ENCODE data around the gene PLEKHG4.

PLEKHG4 gene

DNA sequence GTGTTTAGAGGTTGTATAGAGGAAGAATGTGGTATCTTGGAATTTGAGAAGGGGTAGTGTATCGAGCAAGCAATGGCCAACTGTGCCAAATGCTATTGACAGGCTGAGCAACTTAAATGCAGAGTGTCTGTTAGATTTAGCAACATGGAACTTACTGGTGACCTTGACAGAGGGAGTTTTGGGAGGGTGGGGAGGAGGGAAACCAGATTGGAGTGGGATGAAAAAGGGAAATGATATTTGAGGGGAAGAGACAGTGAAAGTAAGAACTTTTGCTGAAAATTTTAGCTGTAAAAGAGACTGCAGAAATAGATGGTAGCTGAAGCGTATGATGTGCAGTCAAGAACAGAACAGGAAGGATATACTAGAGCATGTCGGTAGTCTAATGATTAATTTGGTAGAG, 48.4 kb downstream of the PLEKHG4 start:
- peaks cover 0 to 1% of the 10 kb centered on the region in 2 donors for H3K4me1 ChIP-seq (ENCODE audit: control insufficient read depth in 2 of 2, insufficient read depth in 1 of 2, low read depth in 1 of 2, low read length in 2 of 2)
- no peak overlapping the region for H2AFZ ChIP-seq (ENCODE audit: low read length)
- no peaks in the 10 kb centered on the region for H3K79me1 ChIP-seq (ENCODE audit: low read depth, low read length)
- no peak overlapping the region for H3K4me3 ChIP-seq (ENCODE audit: low read length in 2 of 2)
- no peak overlapping the region for H2BK15ac ChIP-seq (ENCODE audit: low read length)
- no peak overlapping the region for H3K4me2 ChIP-seq (ENCODE audit: insufficient read depth, low read length, poor library complexity, severe bottlenecking)
- H2BK5ac ChIP-seq (ENCODE audit: low read length) = no peak overlapping the region
- H4K8ac ChIP-seq (ENCODE audit: low read depth, low read length) = no peak overlapping the region
- no peaks in the 10 kb centered on the region for H3K9me3 ChIP-seq (replicated peaks in 1 of 2; ENCODE audit: control insufficient read depth in 2 of 2, insufficient read depth in 1 of 2, low read depth in 1 of 2, low read length in 2 of 2)
- H3K4ac ChIP-seq (ENCODE audit: low read length) = no peak overlapping the region
- H2BK12ac ChIP-seq (ENCODE audit: low read length) = no peak overlapping the region
- H3K27ac ChIP-seq (replicated peaks; ENCODE audit: low read length) = no peak overlapping the region
- H2BK120ac ChIP-seq (ENCODE audit: low read depth, low read length) = no peak overlapping the region
- no CpG with 5 or more reads among the region's 3 CpGs for WGBS, 2 donors (ENCODE audit: extremely low coverage in 2 of 2, insufficient read length in 2 of 2, insufficient replicate concordance in 1 of 2)
- no peak overlapping the region for H3K14ac ChIP-seq (ENCODE audit: low read length)
- no peak overlapping the region for H2AK5ac ChIP-seq (ENCODE audit: low read depth, low read length)
- DNase-seq (ENCODE audit: low spot score) = no peak
- no peak overlapping the region for H3K9ac ChIP-seq (ENCODE audit: low read depth, low read length, poor library complexity)
- no peak overlapping the region for H4K91ac ChIP-seq (ENCODE audit: low read depth, low read length, poor library complexity)
- no peaks in the 10 kb centered on the region for H3K36me3 ChIP-seq (replicated peaks in 1 of 2; ENCODE audit: control insufficient read depth in 2 of 2, insufficient read depth in 2 of 2, low read length in 2 of 2)
- H3K23ac ChIP-seq (ENCODE audit: low read depth, low read length, poor library complexity) = no peak overlapping the region
- H3K18ac ChIP-seq (ENCODE audit: low read length) = no peak overlapping the region
- peaks cover 0 to 9% (median 8%) of the 10 kb centered on the region in 3 experiments for H3K27me3 ChIP-seq (ENCODE audit: control insufficient read depth in 3 of 3, insufficient read depth in 3 of 3, low read depth in 1 of 3, low read length in 3 of 3)

- no peaks in the 10 kb centered on the region for H3K79me1 ChIP-seq (ENCODE audit: low read depth, low read length)
- H3K23ac ChIP-seq (ENCODE audit: low read depth, low read length, poor library complexity) = no peak overlapping the region
- no peak overlapping the region for H3K27ac ChIP-seq (replicated peaks; ENCODE audit: low read length)
- no peak overlapping the region for H2BK15ac ChIP-seq (ENCODE audit: low read length)
- no CpG with 5 or more reads among the region's 5 CpGs for WGBS, 2 donors (ENCODE audit: extremely low coverage in 2 of 2, insufficient read length in 2 of 2, insufficient replicate concordance in 1 of 2)
- H3K9ac ChIP-seq (ENCODE audit: low read depth, low read length, poor library complexity) = no peak overlapping the region
- H2BK12ac ChIP-seq (ENCODE audit: low read length) = no peak overlapping the region
- no peak overlapping the region for H4K91ac ChIP-seq (ENCODE audit: low read depth, low read length, poor library complexity)
- H3K9me3 ChIP-seq (replicated peaks in 1 of 2; ENCODE audit: control insufficient read depth in 2 of 2, insufficient read depth in 1 of 2, low read depth in 1 of 2, low read length in 2 of 2) = no peaks in the 10 kb centered on the region
- no peak overlapping the region for H2BK120ac ChIP-seq (ENCODE audit: low read depth, low read length)
- H2AK5ac ChIP-seq (ENCODE audit: low read depth, low read length) = no peak overlapping the region
- no peak overlapping the region for H3K18ac ChIP-seq (ENCODE audit: low read length)
- no peak overlapping the region for H2AFZ ChIP-seq (ENCODE audit: low read length)
- no peak overlapping the region for H3K4me2 ChIP-seq (ENCODE audit: insufficient read depth, low read length, poor library complexity, severe bottlenecking)
- no peak overlapping the region for H4K8ac ChIP-seq (ENCODE audit: low read depth, low read length)
- H3K36me3 ChIP-seq (replicated peaks in 1 of 2; ENCODE audit: control insufficient read depth in 2 of 2, insufficient read depth in 2 of 2, low read length in 2 of 2) = no peaks in the 10 kb centered on the region
- no peak overlapping the region for H3K4ac ChIP-seq (ENCODE audit: low read length)
- H3K27me3 ChIP-seq (ENCODE audit: control insufficient read depth in 3 of 3, insufficient read depth in 3 of 3, low read depth in 1 of 3, low read length in 3 of 3) = peaks cover 0 to 9% (median 5%) of the 10 kb centered on the region in 3 experiments
- peaks cover 0 to 1% of the 10 kb centered on the region in 2 donors for H3K4me1 ChIP-seq (ENCODE audit: control insufficient read depth in 2 of 2, insufficient read depth in 1 of 2, low read depth in 1 of 2, low read length in 2 of 2)
- no peak overlapping the region for H3K4me3 ChIP-seq (ENCODE audit: low read length in 2 of 2)
- DNase-seq (ENCODE audit: low spot score) = no peak
- no peak overlapping the region for H3K14ac ChIP-seq (ENCODE audit: low read length)
- no peak overlapping the region for H2BK5ac ChIP-seq (ENCODE audit: low read length)
Measured at GRCh38 chr16:67329901-67330300, 50.6 kb downstream of the PLEKHG4 start.

GRCh38 chr16:67333315-67333714, 54.0 kb downstream of the PLEKHG4 start:
- Histone ChIP-seq H2AK5ac (ENCODE audit: low read depth, low read length) (no peak overlapping the region), H3K9ac (ENCODE audit: low read depth, low read length, poor library complexity) (no peak overlapping the region), H4K91ac (ENCODE audit: low read depth, low read length, poor library complexity) (no peak overlapping the region), H3K14ac (ENCODE audit: low read length) (no peak overlapping the region), H3K18ac (ENCODE audit: low read length) (no peak overlapping the region), H2BK12ac (ENCODE audit: low read length) (no peak overlapping the region), H3K27me3 (ENCODE audit: control insufficient read depth in 3 of 3, insufficient read depth in 3 of 3, low read depth in 1 of 3, low read length in 3 of 3) (no peaks in the 10 kb centered on the region), H3K9me3 (replicated peaks in 1 of 2; ENCODE audit: control insufficient read depth in 2 of 2, insufficient read depth in 1 of 2, low read depth in 1 of 2, low read length in 2 of 2) (no peaks in the 10 kb centered on the region), H2AFZ (ENCODE audit: low read length) (no peak overlapping the region), H3K36me3 (replicated peaks in 1 of 2; ENCODE audit: control insufficient read depth in 2 of 2, insufficient read depth in 2 of 2, low read length in 2 of 2) (no peaks in the 10 kb centered on the region), H3K23ac (ENCODE audit: low read depth, low read length, poor library complexity) (no peak overlapping the region), H2BK15ac (ENCODE audit: low read length) (no peak overlapping the region), H3K27ac (replicated peaks; ENCODE audit: low read length) (no peak overlapping the region), H3K4me1 (ENCODE audit: control insufficient read depth in 2 of 2, insufficient read depth in 1 of 2, low read depth in 1 of 2, low read length in 2 of 2) (no peaks in the 10 kb centered on the region), H3K79me1 (ENCODE audit: low read depth, low read length) (no peaks in the 10 kb centered on the region), H2BK120ac (ENCODE audit: low read depth, low read length) (no peak overlapping the region), H3K4me3 (ENCODE audit: low read length in 2 of 2) (no peak overlapping the region), H3K4ac (ENCODE audit: low read length) (no peak overlapping the region), H4K8ac (ENCODE audit: low read depth, low read length) (no peak overlapping the region), H2BK5ac (ENCODE audit: low read length) (no peak overlapping the region), H3K4me2 (ENCODE audit: insufficient read depth, low read length, poor library complexity, severe bottlenecking) (no peak overlapping the region)
- no CpG with 5 or more reads among the region's 2 CpGs for WGBS, 2 donors (ENCODE audit: extremely low coverage in 2 of 2, insufficient read length in 2 of 2, insufficient replicate concordance in 1 of 2)
- no peak for DNase-seq (ENCODE audit: low spot score)

GRCh38 chr16:67336116-67336515, 56.8 kb downstream of the PLEKHG4 start:
- Histone ChIP-seq H2AK5ac (ENCODE audit: low read depth, low read length) (no peak overlapping the region), H3K4me2 (ENCODE audit: insufficient read depth, low read length, poor library complexity, severe bottlenecking) (no peak overlapping the region), H2BK5ac (ENCODE audit: low read length) (no peak overlapping the region), H4K8ac (ENCODE audit: low read depth, low read length) (no peak overlapping the region), H4K91ac (ENCODE audit: low read depth, low read length, poor library complexity) (no peak overlapping the region), H3K79me1 (ENCODE audit: low read depth, low read length) (peaks cover 2% of the 10 kb centered on the region), H3K27me3 (ENCODE audit: control insufficient read depth in 3 of 3, insufficient read depth in 3 of 3, low read depth in 1 of 3, low read length in 3 of 3) (no peaks in the 10 kb centered on the region), H3K14ac (ENCODE audit: low read length) (no peak overlapping the region), H2BK12ac (ENCODE audit: low read length) (no peak overlapping the region), H3K27ac (replicated peaks; ENCODE audit: low read length) (no peak overlapping the region), H3K9me3 (replicated peaks in 1 of 2; ENCODE audit: control insufficient read depth in 2 of 2, insufficient read depth in 1 of 2, low read depth in 1 of 2, low read length in 2 of 2) (no peaks in the 10 kb centered on the region), H3K4me3 (ENCODE audit: low read length in 2 of 2) (no peak overlapping the region), H3K4ac (ENCODE audit: low read length) (no peak overlapping the region), H2BK120ac (ENCODE audit: low read depth, low read length) (no peak overlapping the region), H3K36me3 (replicated peaks in 1 of 2; ENCODE audit: control insufficient read depth in 2 of 2, insufficient read depth in 2 of 2, low read length in 2 of 2) (no peaks in the 10 kb centered on the region), H3K18ac (ENCODE audit: low read length) (no peak overlapping the region), H3K9ac (ENCODE audit: low read depth, low read length, poor library complexity) (no peak overlapping the region), H2BK15ac (ENCODE audit: low read length) (no peak overlapping the region), H2AFZ (ENCODE audit: low read length) (no peak overlapping the region), H3K4me1 (ENCODE audit: control insufficient read depth in 2 of 2, insufficient read depth in 1 of 2, low read depth in 1 of 2, low read length in 2 of 2) (no peaks in the 10 kb centered on the region), H3K23ac (ENCODE audit: low read depth, low read length, poor library complexity) (no peak overlapping the region)
- no CpG with 5 or more reads among the region's 1 CpG for WGBS, 2 donors (ENCODE audit: extremely low coverage in 2 of 2, insufficient read length in 2 of 2, insufficient replicate concordance in 1 of 2)
- no peak for DNase-seq (ENCODE audit: low spot score)
